Body of pancreas (tissue), 4 donors: ENCODE data around the gene ANKRD11.
"Not testable (repeated sequence)": the region's sequence is repeated elsewhere in the genome, so short reads cannot be mapped to it uniquely, and the experiment has no call there.

ENCODE experiments used
- CTCF ChIP-seq, 7 experiments: fragments of 450-650 bp in 4 of 7; fragments of 200-600 bp in 3 of 7; sonication (generic) in 3 of 7; IDR thresholded peaks; one replicate each; pipeline ENCODE4 v1.5.1; 2016 to 2019; ENCODE audit warnings: antibody characterized with exemption in 7 of 7
- POLR2A ChIP-seq, 3 donors: fragments of 450-650 bp; IDR thresholded peaks; one replicate each; pipeline ENCODE4 v1.6.1; 2016; ENCODE audit warnings: antibody characterized with exemption in 3 of 3, mild to moderate bottlenecking in 2 of 3

- TF ChIP-seq CTCF, POLR2A (IDR thresholded peaks at IDR 0.05): not testable (repeated sequence)
These were observed 246.1 kb downstream of the ANKRD11 start for GRCh38 chr16:89244264-89244663.
